Activated CD8-positive, alpha-beta memory T cell treated with anti-CD3 and anti-CD28 coated beads, Interleukin-2, amount 50 U/mL, for 48 hours (primary cell): ENCODE results near the gene DAPK2.

Source experiments
- DNase-seq: peaks from one replicate; pipeline ENCODE4 v3.0.0-alpha.2; 2020

Gene DAPK2

GRCh38 chr15:64019764-64020163, 26.5 kb downstream of the DAPK2 start:
- no peak for DNase-seq

GRCh38 chr15:64017591-64018163, 28.6 kb downstream of the DAPK2 start:
- DNase-seq = no peak

GRCh38 chr15:64017082-64017588, 29.1 kb downstream of the DAPK2 start:
- DNase-seq = no peak

- DNase-seq = no peak
Observed at GRCh38 chr15:64016257-64016656, 30.0 kb downstream of the DAPK2 start.

GRCh38 chr15:64014995-64015394, 31.3 kb downstream of the DAPK2 start:
- DNase-seq = no peak

GRCh38 chr15:64013179-64014062, 32.9 kb downstream of the DAPK2 start:
- DNase-seq = no peak

GRCh38 chr15:64011736-64012135, 34.5 kb downstream of the DAPK2 start:
- no peak for DNase-seq

- peak; percentile 85 for DNase-seq
Observed at GRCh38 chr15:64010719-64011118, 35.6 kb downstream of the DAPK2 start.

- peak; percentile 68 for DNase-seq
Observed at GRCh38 chr15:64009798-64010261, 36.5 kb downstream of the DAPK2 start.

- DNase-seq = no peak
Observed at GRCh38 chr15:64009241-64009640, 37.0 kb downstream of the DAPK2 start.

- no peak for DNase-seq
Observed at GRCh38 chr15:64008177-64008576, 38.1 kb downstream of the DAPK2 start.

GRCh38 chr15:64006642-64007041, 39.6 kb downstream of the DAPK2 start:
- DNase-seq = no peak

GRCh38 chr15:64004587-64004986, 41.7 kb downstream of the DAPK2 start:
- DNase-seq = no peak

- no peak for DNase-seq
Observed at GRCh38 chr15:64004056-64004455, 42.2 kb downstream of the DAPK2 start.

GRCh38 chr15:64003182-64003581, 43.1 kb downstream of the DAPK2 start:
- DNase-seq = no peak

- DNase-seq = no peak
Observed at GRCh38 chr15:64001148-64001547, 45.1 kb downstream of the DAPK2 start.

GRCh38 chr15:64000183-64000951, 45.9 kb downstream of the DAPK2 start:
- DNase-seq = no peak

- DNase-seq = no peak
Observed at GRCh38 chr15:63999177-63999576, 47.1 kb downstream of the DAPK2 start.

- no peak for DNase-seq
Observed at GRCh38 chr15:63998489-63998888, 47.8 kb downstream of the DAPK2 start.

GRCh38 chr15:63997715-63998442, 48.4 kb downstream of the DAPK2 start:
- no peak for DNase-seq

GRCh38 chr15:63996794-63997357, 49.4 kb downstream of the DAPK2 start:
- no peak for DNase-seq

GRCh38 chr15:63995789-63996188, 50.5 kb downstream of the DAPK2 start:
- DNase-seq = no peak
